GM13976 (cell line): ENCODE results near the gene ALPI.

Experiments used
- DNase-seq: peaks from one replicate; pipeline ENCODE4 v3.0.0; 2012; ENCODE audit warnings: low spot score
- CTCF ChIP-seq: IDR thresholded peaks from 2 replicates; pipeline ENCODE4 v1.5.1; 2012; ENCODE audit warnings: borderline replicate concordance, mild to moderate bottlenecking; ENCODE audit not compliant: insufficient read depth; ENCODE audit errors: extremely low read depth, missing control alignments, control extremely low read depth
- in situ Hi-C: fragments of 300-500 bp; cut with MboI; formaldehyde crosslinking; loops from one replicate; pipeline ENCODE4 v1.12.0; 2022; ENCODE audit warnings: low sequenced_read_pairs, mixed read lengths, inconsistent platforms; ENCODE audit not compliant: unreplicated experiment

Gene ALPI

GRCh38 chr2:232483311-232483922 is 27.5 kb downstream of the ALPI start:
- no peak for TF ChIP-seq CTCF
- in situ Hi-C loops: no loop called here

GRCh38 chr2:232483923-232484627 is 28.1 kb downstream of the ALPI start:
- in situ Hi-C loops: no loop called here
- no peak for DNase-seq
- TF ChIP-seq CTCF: no peak

More at GRCh38 chr2:232483311-232483922, 27.5 kb downstream of the ALPI start:
- DNase-seq: no peak

- no peak for DNase-seq
- in situ Hi-C loops: no loop called here
- TF ChIP-seq CTCF: no peak
Measured at GRCh38 chr2:232484628-232485347, 28.8 kb downstream of the ALPI start.

- no peak for TF ChIP-seq CTCF
- in situ Hi-C loops: no loop called here
- DNase-seq: no peak
Measured at GRCh38 chr2:232485348-232485756, 29.4 kb downstream of the ALPI start.

GRCh38 chr2:232485757-232486557 is 30.0 kb downstream of the ALPI start:
- DNase-seq: no peak
- TF ChIP-seq CTCF: no peak
- in situ Hi-C loops: no loop called here
